Kidney epithelial cell (primary cell): ENCODE measurements around the gene SLC10A3. TPM values are rescaled to one million over a fixed set of nuclear protein-coding genes. Genes with fewer than 3 reads are reported as not detected.
A peak's percentile ranks its signal among the peaks of the same experiment; 100 is the strongest.

Experiments used
- DNase-seq: peaks from one replicate; pipeline ENCODE4 v3.0.0-alpha.2; 2010; ENCODE audit warnings: low read depth
- H3K27me3 ChIP-seq: 2 replicates; pipeline ENCODE4 v1.6.0; 2011; ENCODE audit warnings: low read length; ENCODE audit not compliant: control insufficient read depth, insufficient read depth
- H3K36me3 ChIP-seq: 2 replicates; pipeline ENCODE4 v1.5.1; 2011; ENCODE audit warnings: low read length; ENCODE audit not compliant: control insufficient read depth, insufficient read depth
- H3K4me3 ChIP-seq: 2 replicates; pipeline ENCODE4 v1.5.1; 2011; ENCODE audit warnings: low read depth, mild to moderate bottlenecking, control low read depth, low read length
- CTCF ChIP-seq: IDR thresholded peaks from 2 replicates; pipeline ENCODE4 v1.5.1; 2011; ENCODE audit warnings: mild to moderate bottlenecking, moderate library complexity, low read length, control low read depth, inconsistent platforms; ENCODE audit not compliant: insufficient read depth, poor library complexity, severe bottlenecking
- total RNA-seq: library from RNA; depleted of rRNA; stranded (reverse); fragments of >200 nt; gene quantifications from 2 replicates; pipeline ENCODE4 v1.2.3, GENCODE V29; 2015

SLC10A3 gene
- total RNA-seq, 1 donor from 2014 or later, result 20.3 TPM

- no peak for TF ChIP-seq CTCF
- DNase-seq, result no peak
- H3K4me3 ChIP-seq, result no peak overlapping the region
- H3K36me3 ChIP-seq, result no peaks in the 10 kb centered on the region
- H3K27me3 ChIP-seq, result no peaks in the 10 kb centered on the region
Observed at GRCh38 chrX:154466036-154466435, 24.4 kb downstream of the SLC10A3 start.

- TF ChIP-seq CTCF, result no peak
Observed at GRCh38 chrX:154465601-154466000, 24.8 kb downstream of the SLC10A3 start.

GRCh38 chrX:154464806-154465365 is 25.5 kb downstream of the SLC10A3 start:
- TF ChIP-seq CTCF, result no peak
- H3K27me3 ChIP-seq, result no peaks in the 10 kb centered on the region
- no peaks in the 10 kb centered on the region for H3K36me3 ChIP-seq
- no peak for DNase-seq
- H3K4me3 ChIP-seq, result no peak overlapping the region

More at GRCh38 chrX:154465601-154466000, 24.8 kb downstream of the SLC10A3 start:
- no peak for DNase-seq
- Histone ChIP-seq H3K36me3 (no peaks in the 10 kb centered on the region), H3K4me3 (no peak overlapping the region), H3K27me3 (no peaks in the 10 kb centered on the region)

GRCh38 chrX:154463611-154464220 is 26.7 kb downstream of the SLC10A3 start:
- no peak overlapping the region for H3K4me3 ChIP-seq
- DNase-seq, result no peak
- no peaks in the 10 kb centered on the region for H3K36me3 ChIP-seq
- no peaks in the 10 kb centered on the region for H3K27me3 ChIP-seq
- no peak for TF ChIP-seq CTCF

GRCh38 chrX:154462396-154462795 is 28.0 kb downstream of the SLC10A3 start:
- no peaks in the 10 kb centered on the region for H3K27me3 ChIP-seq
- no peaks in the 10 kb centered on the region for H3K36me3 ChIP-seq
- no peak for TF ChIP-seq CTCF
- no peak overlapping the region for H3K4me3 ChIP-seq
- DNase-seq, result no peak

GRCh38 chrX:154460326-154460725 is 30.1 kb downstream of the SLC10A3 start:
- DNase-seq, result no peak
- peak; percentile 28 for TF ChIP-seq CTCF
- H3K36me3 ChIP-seq, result no peaks in the 10 kb centered on the region
- H3K4me3 ChIP-seq, result no peak overlapping the region
- no peaks in the 10 kb centered on the region for H3K27me3 ChIP-seq
